ENCODE measurements around the gene SLC7A7. TPM values are rescaled to one million over a fixed set of nuclear protein-coding genes. Genes with fewer than 3 reads are reported as not detected.
A peak's percentile ranks its signal among the peaks of the same experiment; 100 is the strongest.

The SLC7A7 gene
- polyA plus RNA-seq, 2 of the 4 experiments (the other 2 are of a cell fraction) = 44.2 to 86.8 TPM

GRCh38 chr14:22769369-22769768 lies 45.9 kb downstream of the SLC7A7 start:
- 93% methylated on average over 2 of the region's 2 CpGs for WGBS (ENCODE audit: missing lambda C conversion rate)
- no peak overlapping the region for H3K4me2 ChIP-seq
- TF ChIP-seq EP300 (IDR thresholded peaks at IDR 0.05) (no peak), ATOH8 (CRISPR knock-in tag; IDR thresholded peaks at IDR 0.05; ENCODE audit: low read depth) (no peak), USF2 (IDR thresholded peaks at IDR 0.05) (no peak), CBX2 (IDR thresholded peaks at IDR 0.05; ENCODE audit: borderline replicate concordance, low read depth) (no peak), KDM5A (IDR thresholded peaks at IDR 0.05) (no peak), EHF (CRISPR knock-in tag; IDR thresholded peaks at IDR 0.05) (no peak), PHF8 (IDR thresholded peaks at IDR 0.05; ENCODE audit: borderline replicate concordance, low read depth) (no peak)
- H3K4me1 ChIP-seq = peaks cover 12% of the 10 kb centered on the region
- no peak for FAIRE-seq
- no peak overlapping the region for H3K27ac ChIP-seq
- ATAC-seq = no peak
- no peak overlapping the region for H3K4me3 ChIP-seq
- no peak for DNase-seq (ENCODE audit: low read depth in 1 of 2, low spot score in 1 of 2)
- ChIA-PET POLR2A (no interaction called here), CTCF (interaction anchor here (0.6 kb wide), 1 partner anchor 144 kb away, joined by 3 read pairs; no protein-coding TSS in a partner anchor)
- no peaks in the 10 kb centered on the region for H3K9me3 ChIP-seq

- ChIA-PET POLR2A (no interaction called here), CTCF (no interaction called here)
- ATAC-seq (no peak), FAIRE-seq (no peak), DNase-seq (ENCODE audit: low read depth in 1 of 2, low spot score in 1 of 2) (no peak)
- H3K27ac ChIP-seq = no peak overlapping the region
- H3K4me2 ChIP-seq = no peak overlapping the region
- no peaks in the 10 kb centered on the region for H3K9me3 ChIP-seq
- 93% methylated on average over 4 of the region's 4 CpGs for WGBS (ENCODE audit: missing lambda C conversion rate)
- H3K4me1 ChIP-seq = peaks cover 12% of the 10 kb centered on the region
- no peak overlapping the region for H3K4me3 ChIP-seq
- no peak for TF ChIP-seq KDM5A (IDR thresholded peaks at IDR 0.05)
- no peak for TF ChIP-seq KDM1A (IDR thresholded peaks at IDR 0.05; ENCODE audit: low read depth)
- TF ChIP-seq ZSCAN20 (CRISPR knock-in tag; IDR thresholded peaks at IDR 0.05) = no peak
- no peak for TF ChIP-seq CBX8 (IDR thresholded peaks at IDR 0.05)
- no peak for TF ChIP-seq TFCP2L1 (CRISPR knock-in tag; IDR thresholded peaks at IDR 0.05)
- TF ChIP-seq, protein P1, sequence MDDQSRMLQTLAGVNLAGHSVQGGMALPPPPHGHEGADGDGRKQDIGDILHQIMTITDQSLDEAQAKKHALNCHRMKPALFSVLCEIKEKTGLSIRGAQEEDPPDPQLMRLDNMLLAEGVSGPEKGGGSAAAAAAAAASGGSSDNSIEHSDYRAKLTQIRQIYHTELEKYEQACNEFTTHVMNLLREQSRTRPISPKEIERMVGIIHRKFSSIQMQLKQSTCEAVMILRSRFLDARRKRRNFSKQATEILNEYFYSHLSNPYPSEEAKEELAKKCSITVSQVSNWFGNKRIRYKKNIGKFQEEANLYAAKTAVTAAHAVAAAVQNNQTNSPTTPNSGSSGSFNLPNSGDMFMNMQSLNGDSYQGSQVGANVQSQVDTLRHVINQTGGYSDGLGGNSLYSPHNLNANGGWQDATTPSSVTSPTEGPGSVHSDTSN (IDR thresholded peaks at IDR 0.05) = no peak
- TF ChIP-seq HEYL (CRISPR knock-in tag; IDR thresholded peaks at IDR 0.05) = no peak
- TF ChIP-seq ZFP36 (IDR thresholded peaks at IDR 0.05; ENCODE audit: borderline replicate concordance, partially characterized antibody) = no peak
- no peak for TF ChIP-seq NPAS2 (CRISPR knock-in tag; IDR thresholded peaks at IDR 0.05; ENCODE audit: borderline replicate concordance)
- TF ChIP-seq JUN (IDR thresholded peaks at IDR 0.05) = no peak
- no peak for TF ChIP-seq GATA3 (IDR thresholded peaks at IDR 0.05; ENCODE audit: borderline replicate concordance)
- TF ChIP-seq RAD21 (conservative IDR thresholded peaks at IDR 0.05 in 1 of 2, IDR thresholded peaks at IDR 0.05 in 1 of 2) = no peak
- no peak for TF ChIP-seq EP300 (IDR thresholded peaks at IDR 0.05)
- no peak for TF ChIP-seq HOXB5 (CRISPR knock-in tag; IDR thresholded peaks at IDR 0.05)
- no peak for TF ChIP-seq ZC3H11A (IDR thresholded peaks at IDR 0.05)
These were observed 46.3 kb downstream of the SLC7A7 start for GRCh38 chr14:22768947-22769346.

GRCh38 chr14:22767323-22767589 lies 48.0 kb downstream of the SLC7A7 start:
- no peak for FAIRE-seq
- H3K4me2 ChIP-seq = peak overlapping the region; percentile 87
- TF ChIP-seq RAD21 (conservative IDR thresholded peaks at IDR 0.05 in 1 of 2, IDR thresholded peaks at IDR 0.05 in 1 of 2) (no peak), POLR2A (IDR thresholded peaks at IDR 0.05; ENCODE audit: low read length) (no peak), RNF2 (IDR thresholded peaks at IDR 0.05; ENCODE audit: borderline replicate concordance, low read depth) (no peak), ESRRA (IDR thresholded peaks at IDR 0.05; ENCODE audit: borderline replicate concordance, low read length) (no peak)
- H3K4me3 ChIP-seq = peak overlapping the region; percentile 66
- peaks cover 12% of the 10 kb centered on the region for H3K4me1 ChIP-seq
- 5% methylated on average over 6 of the region's 6 CpGs for WGBS (ENCODE audit: missing lambda C conversion rate)
- peak overlapping the region; percentile 91 to 92 for H3K27ac ChIP-seq
- ChIA-PET POLR2A (interaction anchor here (1.5 kb wide), 3 partner anchors 9 to 114 kb away, joined by 4 to 8 read pairs (median 4); no protein-coding TSS in a partner anchor), CTCF (interaction anchor here (1.1 to 3.4 kb wide), 8 partner anchors 11 to 211 kb away, joined by 3 to 19 read pairs (median 6); no protein-coding TSS in a partner anchor)
- DNase-seq (ENCODE audit: low read depth in 1 of 2, low spot score in 1 of 2) = no peak
- peak; percentile 23 to 25; a peak in 4 of 6 replicates for ATAC-seq
- peaks cover 5% of the 10 kb centered on the region; the same call in 2 of the 3 replicates for H3K9me3 ChIP-seq
